Measurements from ENCODE around the gene SLC35F5.

SLC35F5 gene, protein sequence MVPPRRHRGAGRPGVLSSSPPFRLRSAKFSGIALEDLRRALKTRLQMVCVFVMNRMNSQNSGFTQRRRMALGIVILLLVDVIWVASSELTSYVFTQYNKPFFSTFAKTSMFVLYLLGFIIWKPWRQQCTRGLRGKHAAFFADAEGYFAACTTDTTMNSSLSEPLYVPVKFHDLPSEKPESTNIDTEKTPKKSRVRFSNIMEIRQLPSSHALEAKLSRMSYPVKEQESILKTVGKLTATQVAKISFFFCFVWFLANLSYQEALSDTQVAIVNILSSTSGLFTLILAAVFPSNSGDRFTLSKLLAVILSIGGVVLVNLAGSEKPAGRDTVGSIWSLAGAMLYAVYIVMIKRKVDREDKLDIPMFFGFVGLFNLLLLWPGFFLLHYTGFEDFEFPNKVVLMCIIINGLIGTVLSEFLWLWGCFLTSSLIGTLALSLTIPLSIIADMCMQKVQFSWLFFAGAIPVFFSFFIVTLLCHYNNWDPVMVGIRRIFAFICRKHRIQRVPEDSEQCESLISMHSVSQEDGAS

DNA sequence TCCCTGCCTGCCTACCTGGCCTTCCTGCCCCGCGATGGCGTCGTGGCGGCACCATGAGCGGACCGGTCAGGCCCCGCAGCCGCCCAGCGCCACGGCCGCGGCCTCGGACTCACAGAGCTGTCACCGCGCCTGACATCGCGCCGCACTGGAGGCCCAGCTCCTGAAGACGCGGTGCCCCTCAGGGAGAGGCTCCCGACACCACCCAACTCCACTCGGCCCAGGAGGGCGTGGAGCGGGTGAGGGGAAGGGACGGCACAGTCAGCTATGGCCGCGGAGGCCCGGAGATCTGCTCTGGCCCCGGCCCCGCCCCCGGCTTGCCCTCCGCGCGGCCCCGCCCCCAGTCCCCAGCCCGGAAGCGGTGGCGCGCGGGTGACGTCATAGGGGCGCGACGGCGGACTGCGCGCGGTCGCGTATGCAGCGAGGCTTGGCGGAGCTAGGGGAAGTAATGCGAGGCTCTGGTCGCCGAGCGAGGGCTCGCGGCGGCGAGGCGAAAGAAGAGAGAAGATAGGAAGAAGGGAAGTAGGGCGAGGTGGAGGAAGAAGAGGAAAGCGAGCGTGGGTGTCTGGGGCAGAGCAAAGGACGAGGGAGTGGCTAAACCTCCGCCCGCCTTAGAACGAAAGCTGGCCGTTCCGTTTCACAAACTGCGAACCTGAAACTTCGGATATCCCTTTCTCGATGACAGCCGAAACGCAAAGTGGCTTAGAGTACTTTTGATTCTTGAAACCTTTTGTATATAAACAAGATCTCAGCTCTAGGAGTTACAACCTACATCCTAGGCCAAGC lies at the start of gene SLC35F5:
Gene SLC35F5 (minus strand): TSS at position 288 of the 783 bp plus-strand sequence. CDS start 233 bp downstream, at position 55.
- H3K36me3 ChIP-seq (ENCODE audit: control insufficient read depth in 1 of 2, insufficient read depth in 2 of 2, low read length in 2 of 2), result peaks cover 0 to 2% of the 10 kb centered on the region in 2 donors
- peak within 1 kb of the TSS; percentile 96 for H3K27ac ChIP-seq (ENCODE audit: low read depth, low read length)
- H3K9ac ChIP-seq (ENCODE audit: low read depth in 1 of 2, low read length in 2 of 2), result peak within 1 kb of the TSS; percentile 92 to 98
- peaks cover 14 to 24% of the 10 kb centered on the region in 2 donors for H3K4me1 ChIP-seq (ENCODE audit: control insufficient read depth in 1 of 2, insufficient read depth in 2 of 2, low read length in 2 of 2)
- no peaks in the 10 kb centered on the region for H3K9me3 ChIP-seq (ENCODE audit: control insufficient read depth in 1 of 2, low read length in 2 of 2)
- no peaks in the 10 kb centered on the region for H3K27me3 ChIP-seq (ENCODE audit: control insufficient read depth in 1 of 2, insufficient read depth in 2 of 2, low read length in 2 of 2)
- peak within 1 kb of the TSS; percentile 93 to 98 for H3K4me3 ChIP-seq (ENCODE audit: low read depth in 1 of 2, low read length in 2 of 2)

DNA sequence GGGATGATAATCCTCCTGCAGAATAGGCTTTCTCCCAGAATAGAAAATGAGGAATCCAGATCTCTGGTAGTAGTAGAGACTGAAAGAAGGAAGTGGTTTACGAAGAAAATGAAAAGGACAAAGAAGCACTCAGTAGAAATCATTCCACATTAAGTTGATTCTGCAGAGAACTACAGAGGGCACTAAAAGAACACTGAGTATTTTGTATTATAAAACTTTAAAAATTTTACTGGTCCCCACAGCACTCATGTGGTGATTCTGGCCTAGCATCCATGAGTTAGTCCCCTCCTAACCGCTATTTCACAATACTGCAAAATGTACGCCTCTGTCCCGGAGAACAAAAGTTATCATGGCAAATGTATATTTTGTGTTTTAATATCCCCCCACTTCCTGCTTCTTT lies 42.9 kb upstream of the SLC35F5 start:
- no peak overlapping the region for H3K27ac ChIP-seq (ENCODE audit: low read depth, low read length)
- peaks cover 9 to 15% of the 10 kb centered on the region in 2 donors for H3K4me1 ChIP-seq (ENCODE audit: control insufficient read depth in 1 of 2, insufficient read depth in 2 of 2, low read length in 2 of 2)
- no peak overlapping the region for H3K9ac ChIP-seq (ENCODE audit: low read depth in 1 of 2, low read length in 2 of 2)
- no peak overlapping the region for H3K4me3 ChIP-seq (ENCODE audit: low read depth in 1 of 2, low read length in 2 of 2)
- H3K36me3 ChIP-seq (ENCODE audit: control insufficient read depth in 1 of 2, insufficient read depth in 2 of 2, low read length in 2 of 2), result no peaks in the 10 kb centered on the region
- no peaks in the 10 kb centered on the region for H3K9me3 ChIP-seq (ENCODE audit: control insufficient read depth in 1 of 2, low read length in 2 of 2)
- no peaks in the 10 kb centered on the region for H3K27me3 ChIP-seq (ENCODE audit: control insufficient read depth in 1 of 2, insufficient read depth in 2 of 2, low read length in 2 of 2)

DNA sequence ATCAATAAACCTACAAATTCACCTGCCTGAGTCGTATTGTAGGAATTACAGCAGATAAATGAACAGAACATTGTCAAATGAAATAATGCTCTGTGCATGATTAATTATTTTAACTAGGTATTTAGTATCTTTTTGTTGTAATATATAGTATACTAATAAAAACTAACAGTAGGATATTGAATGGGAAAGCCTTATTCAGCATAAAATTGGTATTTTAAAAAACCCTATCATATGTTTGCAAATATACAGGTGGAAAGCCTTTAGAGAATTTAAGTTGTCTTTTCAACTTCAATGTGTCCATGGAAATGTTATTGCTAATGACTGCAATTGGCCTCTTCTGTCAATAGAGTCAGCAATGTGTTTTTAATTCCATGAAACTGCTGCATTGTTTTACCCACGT lies 40.8 kb upstream of the SLC35F5 start:
- Histone ChIP-seq H3K9ac (ENCODE audit: low read depth in 1 of 2, low read length in 2 of 2) (no peak overlapping the region), H3K9me3 (ENCODE audit: control insufficient read depth in 1 of 2, low read length in 2 of 2) (no peaks in the 10 kb centered on the region), H3K4me3 (ENCODE audit: low read depth in 1 of 2, low read length in 2 of 2) (no peak overlapping the region), H3K27me3 (ENCODE audit: control insufficient read depth in 1 of 2, insufficient read depth in 2 of 2, low read length in 2 of 2) (no peaks in the 10 kb centered on the region), H3K36me3 (ENCODE audit: control insufficient read depth in 1 of 2, insufficient read depth in 2 of 2, low read length in 2 of 2) (no peaks in the 10 kb centered on the region), H3K4me1 (ENCODE audit: control insufficient read depth in 1 of 2, insufficient read depth in 2 of 2, low read length in 2 of 2) (peaks cover 9 to 18% of the 10 kb centered on the region in 2 donors), H3K27ac (ENCODE audit: low read depth, low read length) (no peak overlapping the region)

DNA sequence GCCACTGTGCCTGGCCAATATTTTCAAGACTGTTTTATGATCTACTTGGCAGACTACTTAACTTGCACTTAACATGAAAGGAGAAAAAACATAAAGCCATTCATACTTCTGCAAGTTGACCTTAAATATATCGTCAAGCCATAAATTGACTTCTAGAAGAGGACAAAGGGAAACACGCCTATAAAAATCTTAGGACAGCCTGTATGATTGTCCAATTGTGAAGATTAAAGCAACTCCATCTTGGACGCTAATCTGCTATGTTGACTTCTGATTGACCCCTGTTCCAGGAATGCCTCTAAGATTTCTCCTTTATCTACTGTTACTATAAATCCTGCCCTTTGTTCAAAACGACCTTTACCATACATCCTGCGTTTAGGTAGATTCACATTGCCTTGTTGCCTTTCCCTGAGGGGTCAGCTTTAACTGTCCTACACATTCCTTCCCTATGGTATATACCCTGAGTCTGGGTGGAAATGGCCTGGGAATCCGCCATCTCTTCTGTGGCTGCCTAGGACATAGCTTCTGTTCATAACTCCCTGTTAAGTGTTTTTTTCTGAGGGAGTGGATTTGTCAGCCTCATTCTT lies 40.2 kb upstream of the SLC35F5 start:
- Histone ChIP-seq H3K4me3 (ENCODE audit: low read depth in 1 of 2, low read length in 2 of 2) (no peak overlapping the region), H3K36me3 (ENCODE audit: control insufficient read depth in 1 of 2, insufficient read depth in 2 of 2, low read length in 2 of 2) (no peaks in the 10 kb centered on the region), H3K27me3 (ENCODE audit: control insufficient read depth in 1 of 2, insufficient read depth in 2 of 2, low read length in 2 of 2) (no peaks in the 10 kb centered on the region), H3K9me3 (ENCODE audit: control insufficient read depth in 1 of 2, low read length in 2 of 2) (no peaks in the 10 kb centered on the region), H3K4me1 (ENCODE audit: control insufficient read depth in 1 of 2, insufficient read depth in 2 of 2, low read length in 2 of 2) (peaks cover 9 to 23% of the 10 kb centered on the region in 2 donors), H3K27ac (ENCODE audit: low read depth, low read length) (no peak overlapping the region), H3K9ac (ENCODE audit: low read depth in 1 of 2, low read length in 2 of 2) (no peak overlapping the region)

DNA sequence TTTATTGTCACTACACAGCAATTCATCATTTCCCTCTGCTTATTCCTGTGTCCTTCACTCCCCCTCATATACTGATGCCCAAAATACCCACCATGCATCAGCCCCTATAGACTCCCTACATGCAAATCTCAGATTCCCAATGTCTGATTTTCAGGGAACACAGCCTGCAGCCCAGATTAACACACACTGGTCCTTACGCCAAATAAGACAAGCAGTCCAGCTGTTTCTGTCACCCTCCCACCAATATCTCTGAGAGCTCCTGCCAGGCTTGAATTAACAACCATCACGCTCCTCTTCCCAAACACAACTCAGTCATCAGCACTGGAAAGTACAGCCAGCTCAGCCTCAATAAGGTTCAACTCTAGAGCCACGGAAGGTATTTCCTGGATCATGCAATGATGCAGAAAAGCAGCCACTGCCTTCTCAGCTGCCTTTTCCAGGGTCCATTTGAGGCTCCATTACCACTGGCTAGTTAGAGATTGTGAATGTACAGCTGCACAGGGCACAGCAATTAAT lies 39.0 kb upstream of the SLC35F5 start:
- H3K4me1 ChIP-seq (ENCODE audit: control insufficient read depth in 1 of 2, insufficient read depth in 2 of 2, low read length in 2 of 2), result peaks cover 9 to 26% of the 10 kb centered on the region in 2 donors

DNA sequence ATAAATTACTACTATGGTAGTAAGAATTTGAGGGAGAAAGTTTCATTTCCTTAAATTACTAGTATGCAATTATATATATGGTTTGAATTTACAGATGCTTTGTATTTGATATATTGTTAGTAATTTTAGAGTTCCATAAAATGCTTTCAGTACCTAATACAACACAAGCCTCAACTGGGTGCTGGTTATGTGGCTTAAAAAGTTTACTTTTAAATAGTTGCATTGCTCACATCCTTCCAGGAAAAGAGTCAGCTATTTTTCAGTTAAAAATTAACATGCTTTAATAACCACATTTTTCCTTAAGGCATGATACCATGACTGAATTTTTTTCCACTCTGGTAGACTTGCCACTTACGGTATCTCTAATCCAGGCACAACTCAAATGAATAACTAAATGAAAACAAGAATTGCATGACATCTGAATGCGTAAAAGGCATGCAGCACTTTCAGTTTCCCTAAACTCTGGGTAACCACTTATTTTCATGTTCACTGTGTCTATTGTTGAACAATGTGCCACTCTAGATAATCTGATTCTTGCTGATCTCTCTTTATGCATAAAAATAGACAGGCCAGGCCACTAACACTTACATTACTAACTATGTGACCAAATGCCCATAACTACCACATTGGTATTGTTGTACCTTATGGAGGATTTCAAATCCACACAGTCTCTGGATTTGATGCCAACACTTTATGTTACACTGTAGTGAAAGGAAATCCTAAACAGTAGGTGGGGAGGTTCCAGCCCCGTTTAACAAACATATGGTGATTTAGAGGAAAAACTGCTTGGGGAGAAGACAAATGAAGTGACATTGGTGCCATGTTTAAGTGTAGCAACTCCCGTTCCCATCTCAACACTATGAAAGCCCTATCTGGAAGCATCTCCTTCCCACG lies 35.5 kb upstream of the SLC35F5 start:
- Histone ChIP-seq H3K4me1 (ENCODE audit: control insufficient read depth in 1 of 2, insufficient read depth in 2 of 2, low read length in 2 of 2) (peaks cover 9 to 25% of the 10 kb centered on the region in 2 donors), H3K36me3 (ENCODE audit: control insufficient read depth in 1 of 2, insufficient read depth in 2 of 2, low read length in 2 of 2) (no peaks in the 10 kb centered on the region), H3K4me3 (ENCODE audit: low read depth in 1 of 2, low read length in 2 of 2) (peak overlapping the region; percentile 3 to 20), H3K27ac (ENCODE audit: low read depth, low read length) (no peak overlapping the region), H3K9ac (ENCODE audit: low read depth in 1 of 2, low read length in 2 of 2) (no peak overlapping the region), H3K27me3 (ENCODE audit: control insufficient read depth in 1 of 2, insufficient read depth in 2 of 2, low read length in 2 of 2) (no peaks in the 10 kb centered on the region), H3K9me3 (ENCODE audit: control insufficient read depth in 1 of 2, low read length in 2 of 2) (no peaks in the 10 kb centered on the region)

More for the DNA sequence above, 39.0 kb upstream of the SLC35F5 start:
- Histone ChIP-seq H3K36me3 (ENCODE audit: control insufficient read depth in 1 of 2, insufficient read depth in 2 of 2, low read length in 2 of 2) (no peaks in the 10 kb centered on the region), H3K9ac (ENCODE audit: low read depth in 1 of 2, low read length in 2 of 2) (no peak overlapping the region), H3K4me3 (ENCODE audit: low read depth in 1 of 2, low read length in 2 of 2) (no peak overlapping the region), H3K27me3 (ENCODE audit: control insufficient read depth in 1 of 2, insufficient read depth in 2 of 2, low read length in 2 of 2) (no peaks in the 10 kb centered on the region), H3K9me3 (ENCODE audit: control insufficient read depth in 1 of 2, low read length in 2 of 2) (no peaks in the 10 kb centered on the region), H3K27ac (ENCODE audit: low read depth, low read length) (no peak overlapping the region)

DNA sequence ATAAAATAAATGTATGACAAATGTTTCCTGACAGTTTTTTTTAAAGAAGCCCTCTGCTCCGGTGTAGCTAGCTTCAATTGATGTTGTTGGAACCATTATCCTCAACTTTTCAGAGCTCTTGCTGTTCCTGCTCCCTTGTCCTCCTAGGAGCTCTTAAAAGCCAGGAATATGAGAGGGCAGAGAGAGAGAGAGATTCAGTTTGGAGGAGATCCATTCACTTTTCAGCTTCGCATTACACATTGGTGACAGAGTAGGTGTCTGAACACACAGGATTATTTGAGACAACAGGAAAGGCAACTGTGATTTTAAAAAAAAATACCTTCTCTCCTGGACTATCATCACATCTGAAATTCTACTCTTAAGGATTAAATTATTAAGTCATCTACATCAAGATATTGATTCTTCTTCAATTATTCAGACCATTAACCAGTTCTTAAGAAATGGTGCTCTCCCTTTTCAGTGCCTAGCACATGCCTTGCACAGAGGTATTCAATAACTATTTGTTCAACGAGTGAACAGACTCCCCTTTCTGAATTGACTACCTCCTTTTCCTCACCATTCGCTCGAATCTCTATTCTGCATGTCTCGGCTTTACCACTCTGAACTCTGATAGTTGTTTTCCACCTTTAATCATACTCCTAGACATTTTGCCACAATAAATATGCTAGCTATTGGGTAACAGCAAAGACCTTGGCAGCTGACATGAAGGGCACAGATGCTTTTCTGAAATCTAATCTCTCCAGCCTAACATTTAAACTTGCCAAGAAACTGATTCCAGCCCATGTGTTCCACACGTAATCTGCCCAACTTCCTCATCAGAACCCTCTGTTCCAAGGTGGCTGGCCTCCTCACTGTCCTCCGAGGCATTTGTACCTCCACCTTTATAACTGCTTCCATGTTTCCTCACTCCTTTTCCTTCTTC lies 28.6 kb upstream of the SLC35F5 start:
- Histone ChIP-seq H3K36me3 (ENCODE audit: control insufficient read depth in 1 of 2, insufficient read depth in 2 of 2, low read length in 2 of 2) (no peaks in the 10 kb centered on the region), H3K9ac (ENCODE audit: low read depth in 1 of 2, low read length in 2 of 2) (no peak overlapping the region), H3K27ac (ENCODE audit: low read depth, low read length) (no peak overlapping the region), H3K9me3 (ENCODE audit: control insufficient read depth in 1 of 2, low read length in 2 of 2) (no peaks in the 10 kb centered on the region), H3K4me3 (ENCODE audit: low read depth in 1 of 2, low read length in 2 of 2) (no peak overlapping the region), H3K27me3 (ENCODE audit: control insufficient read depth in 1 of 2, insufficient read depth in 2 of 2, low read length in 2 of 2) (no peaks in the 10 kb centered on the region), H3K4me1 (ENCODE audit: control insufficient read depth in 1 of 2, insufficient read depth in 2 of 2, low read length in 2 of 2) (no peaks in the 10 kb centered on the region)

DNA sequence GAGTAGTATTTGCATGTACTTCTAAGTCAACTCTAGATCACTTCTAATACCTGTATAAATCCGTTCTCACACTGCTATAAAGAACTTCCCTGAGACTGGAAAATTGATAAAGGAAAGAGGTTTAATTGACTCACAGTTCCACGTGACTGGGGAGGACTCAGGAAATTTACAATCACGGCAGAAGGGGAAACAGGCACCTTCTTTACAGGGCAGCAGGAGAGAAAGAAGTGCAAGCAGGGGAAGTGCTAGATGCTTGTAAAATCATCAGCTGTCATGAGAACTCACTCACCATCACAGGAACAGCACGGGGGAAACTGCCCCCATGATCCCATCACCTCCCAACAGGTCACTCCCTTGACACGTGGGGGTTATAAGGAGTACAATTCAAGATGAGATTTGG lies 24.0 kb upstream of the SLC35F5 start:
- Histone ChIP-seq H3K27me3 (ENCODE audit: control insufficient read depth in 1 of 2, insufficient read depth in 2 of 2, low read length in 2 of 2) (no peaks in the 10 kb centered on the region), H3K4me1 (ENCODE audit: control insufficient read depth in 1 of 2, insufficient read depth in 2 of 2, low read length in 2 of 2) (peaks cover 3 to 10% of the 10 kb centered on the region in 2 donors), H3K9ac (ENCODE audit: low read depth in 1 of 2, low read length in 2 of 2) (no peak overlapping the region), H3K9me3 (ENCODE audit: control insufficient read depth in 1 of 2, low read length in 2 of 2) (no peaks in the 10 kb centered on the region), H3K27ac (ENCODE audit: low read depth, low read length) (no peak overlapping the region), H3K4me3 (ENCODE audit: low read depth in 1 of 2, low read length in 2 of 2) (no peak overlapping the region), H3K36me3 (ENCODE audit: control insufficient read depth in 1 of 2, insufficient read depth in 2 of 2, low read length in 2 of 2) (no peaks in the 10 kb centered on the region)
